Suprapubic skin (tissue), 3 donors: ENCODE data around the gene WDR45B.

Experiments
- EP300 ChIP-seq: sonication (generic); formaldehyde crosslinking; IDR thresholded peaks from one replicate; pipeline ENCODE4 v1.6.1; 2017; ENCODE audit warnings: antibody characterized with exemption
- POLR2A ChIP-seq, 2 donors: fragments of 450-650 bp; IDR thresholded peaks; one replicate each; pipeline ENCODE4 v1.6.1; 2017; ENCODE audit warnings: antibody characterized with exemption in 2 of 2, mild to moderate bottlenecking in 2 of 2, moderate library complexity in 2 of 2
- TF ChIP-seq, protein P1 (sequence below), 2 donors: fragments of 200-600 bp in 1 of 2; fragments of 450-650 bp in 1 of 2; sonication (generic) in 1 of 2; IDR thresholded peaks; one replicate each; pipeline ENCODE4 v1.5.1; 2016 to 2019; ENCODE audit warnings: antibody characterized with exemption in 2 of 2, mild to moderate bottlenecking in 1 of 2, moderate library complexity in 1 of 2

DNA sequence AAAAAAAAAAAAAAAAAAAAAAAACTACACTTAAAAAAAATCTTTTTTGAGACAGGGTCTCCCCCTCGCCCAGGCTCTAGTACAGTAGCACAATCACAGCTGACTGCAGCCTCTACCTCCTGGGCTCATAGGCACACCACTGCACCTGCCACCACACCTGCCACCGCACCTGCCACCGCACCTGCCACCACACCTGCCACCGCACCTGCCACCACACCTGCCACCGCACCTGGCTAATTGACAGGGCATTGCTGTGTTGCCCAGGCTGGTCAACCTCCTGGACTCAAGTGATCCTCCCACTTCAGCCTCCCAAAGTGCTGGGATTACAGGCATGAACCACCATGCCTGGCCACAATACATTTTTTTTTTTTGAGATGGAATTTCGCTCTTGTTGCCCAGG lies 17.6 kb upstream of the WDR45B start:
- TF ChIP-seq EP300 = no peak
- TF ChIP-seq, protein P1, sequence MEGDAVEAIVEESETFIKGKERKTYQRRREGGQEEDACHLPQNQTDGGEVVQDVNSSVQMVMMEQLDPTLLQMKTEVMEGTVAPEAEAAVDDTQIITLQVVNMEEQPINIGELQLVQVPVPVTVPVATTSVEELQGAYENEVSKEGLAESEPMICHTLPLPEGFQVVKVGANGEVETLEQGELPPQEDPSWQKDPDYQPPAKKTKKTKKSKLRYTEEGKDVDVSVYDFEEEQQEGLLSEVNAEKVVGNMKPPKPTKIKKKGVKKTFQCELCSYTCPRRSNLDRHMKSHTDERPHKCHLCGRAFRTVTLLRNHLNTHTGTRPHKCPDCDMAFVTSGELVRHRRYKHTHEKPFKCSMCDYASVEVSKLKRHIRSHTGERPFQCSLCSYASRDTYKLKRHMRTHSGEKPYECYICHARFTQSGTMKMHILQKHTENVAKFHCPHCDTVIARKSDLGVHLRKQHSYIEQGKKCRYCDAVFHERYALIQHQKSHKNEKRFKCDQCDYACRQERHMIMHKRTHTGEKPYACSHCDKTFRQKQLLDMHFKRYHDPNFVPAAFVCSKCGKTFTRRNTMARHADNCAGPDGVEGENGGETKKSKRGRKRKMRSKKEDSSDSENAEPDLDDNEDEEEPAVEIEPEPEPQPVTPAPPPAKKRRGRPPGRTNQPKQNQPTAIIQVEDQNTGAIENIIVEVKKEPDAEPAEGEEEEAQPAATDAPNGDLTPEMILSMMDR (IDR thresholded peaks at IDR 0.05) = no peak
- TF ChIP-seq POLR2A (IDR thresholded peaks at IDR 0.05) = no peak
